HG03460 (cell line): Measurements from ENCODE around the gene HARS2.
"Not testable (repeated sequence)": the region's sequence is repeated elsewhere in the genome, so short reads cannot be mapped to it uniquely, and the experiment has no call there.

Experiments used
- ATAC-seq: cut with Tn5 transposase; IDR thresholded peaks from one replicate; pipeline ENCODE4 v1.9.1; 2021; ENCODE audit not compliant: unreplicated experiment

Gene HARS2

DNA sequence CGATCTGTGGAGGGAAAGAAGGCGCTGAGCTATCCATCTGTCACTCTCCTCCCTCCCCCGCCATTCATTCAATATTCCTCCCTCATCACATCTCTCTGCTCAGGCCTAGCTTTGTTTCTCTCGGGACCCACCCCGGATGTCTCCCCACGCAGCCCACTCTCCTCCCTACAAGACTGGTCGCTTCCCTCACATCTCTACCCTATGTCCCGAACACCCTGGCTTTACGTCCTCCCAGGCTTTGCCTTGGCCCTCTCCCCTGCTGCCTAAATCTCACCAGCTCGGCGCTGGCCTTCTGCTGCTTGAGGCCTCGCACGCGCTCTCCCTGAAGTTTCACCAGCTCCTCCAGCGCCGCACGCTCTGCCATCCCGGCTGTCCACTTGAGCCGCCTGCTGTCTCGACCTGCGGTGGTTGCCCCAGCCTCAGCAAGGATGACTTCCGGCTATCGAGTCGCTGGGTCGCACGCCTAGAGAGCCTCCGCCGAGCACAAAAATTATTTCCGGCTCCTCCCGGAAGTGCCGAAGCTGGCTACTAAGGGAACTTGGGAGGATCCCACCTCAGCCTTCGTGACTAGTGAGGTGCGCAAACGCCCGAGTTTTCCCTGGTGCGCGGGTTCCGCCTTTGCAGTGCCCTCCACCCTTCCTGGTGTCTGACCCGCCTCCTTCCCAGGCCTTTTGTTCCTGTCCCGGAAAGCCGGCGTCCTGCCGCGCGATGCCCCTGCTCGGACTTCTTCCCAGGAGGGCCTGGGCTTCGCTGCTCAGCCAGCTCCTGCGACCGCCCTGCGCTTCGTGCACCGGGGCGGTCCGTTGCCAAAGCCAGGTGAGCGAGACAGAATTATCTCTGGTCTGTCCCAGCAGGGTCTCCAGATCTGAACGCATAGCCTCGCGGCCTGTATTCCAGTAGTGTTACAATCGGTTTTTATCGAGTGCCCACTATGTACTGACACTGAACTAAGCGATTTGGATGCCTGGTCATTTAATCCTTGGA is at the start of gene HARS2, which contains the start of gene HARS1:
Gene HARS2, plus strand, starts transcription at position 515 of the 984 bp plus-strand sequence. Its CDS starts 194 bp downstream, at position 709.
Gene HARS1, minus strand, starts transcription at position 430 of the 984 bp plus-strand sequence. Its CDS starts 66 bp downstream, at position 364.
- peak; percentile 98 for ATAC-seq

GRCh38 chr5:140641716-140642115 is 49.5 kb upstream of the HARS2 start:
- no peak for ATAC-seq

GRCh38 chr5:140642718-140643117 is 48.5 kb upstream of the HARS2 start:
- no peak for ATAC-seq

DNA sequence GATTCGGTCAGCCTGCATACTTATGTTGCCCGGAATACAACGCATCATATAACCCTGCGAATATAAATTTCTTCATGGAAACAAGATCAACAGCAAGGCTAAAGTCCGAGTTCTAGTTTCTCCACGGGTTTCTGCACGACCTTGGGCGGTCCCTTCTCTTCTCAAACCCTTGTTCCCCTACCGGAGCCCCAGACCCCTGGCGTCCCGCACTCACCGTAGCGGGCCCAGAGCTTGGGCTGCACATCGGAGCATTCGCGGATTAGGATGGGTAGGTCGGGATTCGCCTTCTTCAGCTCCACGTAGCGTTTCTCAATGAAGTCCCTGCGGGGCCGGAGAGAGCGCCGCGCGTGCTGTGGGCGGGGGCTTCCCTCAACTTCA is 44.2 kb upstream of the HARS2 start:
- ATAC-seq: no peak

DNA sequence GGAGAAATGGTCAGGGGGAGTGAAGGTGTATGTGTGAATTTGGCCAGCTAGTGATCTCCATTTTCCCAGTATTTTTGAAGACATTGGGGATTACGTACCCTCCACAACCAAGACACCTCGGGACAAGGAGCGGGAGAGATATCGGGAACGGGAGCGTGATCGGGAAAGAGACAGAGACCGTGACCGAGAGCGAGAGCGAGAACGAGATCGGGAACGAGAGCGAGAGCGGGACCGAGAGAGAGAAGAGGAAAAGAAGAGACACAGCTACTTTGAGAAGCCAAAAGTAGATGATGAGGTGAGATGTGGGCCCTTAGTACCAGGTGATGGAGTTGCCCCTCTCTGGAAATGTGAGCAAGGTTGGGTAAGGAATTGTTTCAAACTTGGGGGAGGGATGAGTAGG is 32.4 kb upstream of the HARS2 start:
- ATAC-seq: no peak

DNA sequence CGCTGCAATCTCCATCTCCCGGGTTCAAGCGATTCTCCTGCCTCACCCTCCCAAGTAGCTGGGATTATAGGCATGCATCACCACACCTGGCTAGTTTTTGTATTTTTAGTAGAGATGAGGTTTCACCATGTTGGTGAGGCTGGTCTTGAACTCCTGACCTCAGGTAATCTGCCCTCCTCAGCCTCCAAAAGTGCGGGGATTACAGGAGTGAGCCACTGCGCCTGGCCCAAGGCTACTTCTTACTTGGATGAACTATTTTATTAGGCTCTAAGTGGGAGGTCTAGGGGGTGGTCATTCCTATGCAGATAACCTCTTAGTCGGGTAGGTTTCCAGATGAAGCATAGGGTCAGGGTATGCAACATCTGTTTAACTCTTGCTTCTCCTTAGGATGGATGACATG is 30.9 kb upstream of the HARS2 start:
- ATAC-seq: not testable (repeated sequence)

- no peak for ATAC-seq
These were observed 27.3 kb upstream of the HARS2 start for GRCh38 chr5:140664030-140664358.

- ATAC-seq: peak; percentile 97
These were observed 26.7 kb upstream of the HARS2 start, which contains the start of gene WDR55 for GRCh38 chr5:140664359-140665119. WDR55 (plus strand) TSS chr5:140664904; CDS start chr5:140664913, 9 bp downstream.

- ATAC-seq: not testable (repeated sequence)
These were observed 20.2 kb upstream of the HARS2 start for GRCh38 chr5:140671035-140671434.

DNA sequence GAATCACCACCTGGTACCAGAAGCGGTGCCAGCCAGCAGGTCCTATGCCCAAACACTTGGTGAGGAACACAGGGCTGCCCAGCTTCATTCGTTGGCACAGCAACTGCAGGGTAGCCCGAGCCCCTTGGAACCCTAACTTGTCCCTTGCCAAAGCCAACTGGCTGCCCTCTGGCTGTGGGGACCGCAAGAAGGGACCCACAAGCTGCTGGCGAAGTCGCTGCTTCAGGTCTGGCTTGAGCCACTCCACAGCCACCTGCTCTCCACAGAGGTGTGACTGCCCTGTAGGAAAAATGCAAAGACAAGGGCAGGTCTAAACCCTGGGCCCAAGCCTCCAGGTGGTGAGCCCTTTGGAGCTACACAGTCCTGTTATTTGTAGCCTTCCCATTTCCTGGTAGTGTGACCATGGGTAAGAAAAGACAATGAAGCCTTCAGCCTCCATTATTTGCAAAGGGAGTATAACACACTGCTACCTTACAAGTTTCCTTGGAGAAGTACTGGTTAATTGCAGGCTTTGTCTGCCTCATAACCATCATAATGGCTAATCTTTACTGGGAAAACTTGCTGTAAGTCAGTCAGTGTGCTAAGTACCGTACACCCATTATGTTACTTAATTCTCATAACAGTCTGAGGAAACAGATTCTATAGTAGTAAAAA is 19.7 kb upstream of the HARS2 start:
- no peak for ATAC-seq

DNA sequence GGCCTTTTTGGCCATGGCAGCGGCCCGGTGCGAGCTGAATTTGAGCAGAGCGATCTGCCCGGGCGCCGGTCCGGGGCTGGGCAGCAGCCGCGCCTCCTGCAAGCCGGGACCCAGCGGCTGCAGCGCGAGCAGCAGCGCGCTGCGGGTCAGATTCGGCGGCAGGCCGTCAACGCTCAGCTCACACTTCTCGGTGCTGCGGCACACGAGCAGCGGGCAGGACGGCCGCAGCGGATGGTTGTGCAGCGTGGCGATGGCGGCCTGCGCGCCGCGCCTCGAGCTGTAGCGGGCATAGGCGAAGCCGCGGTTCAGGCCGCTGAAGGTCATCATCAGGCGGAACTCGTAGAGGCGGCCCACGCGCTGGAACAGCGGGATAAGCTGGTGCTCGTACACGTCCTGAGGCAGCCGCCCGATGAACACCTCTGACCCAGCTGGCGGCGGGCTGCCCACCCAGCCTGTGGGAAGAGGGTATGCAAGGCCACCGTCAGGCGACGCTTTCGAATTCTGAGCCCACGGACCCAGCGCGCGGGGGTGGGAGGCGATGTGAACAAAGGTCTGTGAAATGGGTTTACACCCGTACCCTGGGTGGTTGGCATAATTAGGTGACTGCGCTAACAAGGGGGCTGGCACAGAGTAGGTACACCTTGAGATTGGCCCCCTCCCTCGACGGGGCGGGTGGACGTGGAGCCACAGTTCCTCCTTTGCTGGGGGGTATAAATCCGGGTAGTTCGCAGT is 18.6 kb upstream of the HARS2 start:
- ATAC-seq: no peak

DNA sequence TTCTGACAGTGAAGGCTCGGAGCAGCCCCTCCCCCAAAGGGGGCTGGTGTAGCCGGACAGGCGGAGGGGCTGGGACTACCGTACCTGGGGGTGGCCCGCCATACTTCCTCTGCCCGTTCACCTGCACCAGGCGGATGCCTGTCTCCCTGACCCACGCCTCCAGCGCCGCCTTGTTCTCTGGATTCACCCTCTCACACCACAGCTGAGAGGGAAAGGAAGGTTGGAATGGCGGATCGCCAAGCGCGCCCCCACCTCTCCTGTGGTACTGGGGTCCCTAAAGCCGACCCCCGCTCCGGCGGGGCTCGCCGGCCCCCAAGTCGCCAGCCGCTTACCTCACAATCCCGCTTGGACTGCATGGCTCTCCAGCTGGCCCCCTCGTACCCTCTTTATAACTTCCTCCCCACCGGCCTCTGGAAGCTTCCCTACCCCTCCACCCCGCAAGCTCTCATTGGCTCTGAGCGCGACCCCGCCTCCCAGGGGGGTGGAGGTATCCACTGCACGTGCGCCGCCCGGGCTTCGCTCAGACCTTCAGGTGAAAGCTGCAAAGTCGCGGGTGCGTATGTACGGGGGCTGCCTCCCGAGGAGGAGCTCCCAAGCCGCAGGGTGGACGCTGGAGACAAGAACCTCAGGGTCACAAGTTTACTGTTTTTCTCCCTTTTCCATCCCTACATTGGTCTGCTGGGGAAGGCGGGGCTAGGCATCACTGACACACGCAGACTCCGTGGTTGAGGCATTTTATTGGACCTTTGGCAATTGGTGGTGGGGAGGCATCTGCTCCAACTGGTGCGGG is 17.9 kb upstream of the HARS2 start, which contains the start of gene DND1:
Gene DND1, minus strand, starts transcription at position 390 of the 790 bp plus-strand sequence. Its CDS starts 34 bp downstream, at position 356.
- ATAC-seq: no peak

- ATAC-seq: no peak
These were observed 17.0 kb upstream of the HARS2 start for GRCh38 chr5:140674211-140674610.

- ATAC-seq: no peak
These were observed 16.6 kb upstream of the HARS2 start for GRCh38 chr5:140674629-140675028.

DNA sequence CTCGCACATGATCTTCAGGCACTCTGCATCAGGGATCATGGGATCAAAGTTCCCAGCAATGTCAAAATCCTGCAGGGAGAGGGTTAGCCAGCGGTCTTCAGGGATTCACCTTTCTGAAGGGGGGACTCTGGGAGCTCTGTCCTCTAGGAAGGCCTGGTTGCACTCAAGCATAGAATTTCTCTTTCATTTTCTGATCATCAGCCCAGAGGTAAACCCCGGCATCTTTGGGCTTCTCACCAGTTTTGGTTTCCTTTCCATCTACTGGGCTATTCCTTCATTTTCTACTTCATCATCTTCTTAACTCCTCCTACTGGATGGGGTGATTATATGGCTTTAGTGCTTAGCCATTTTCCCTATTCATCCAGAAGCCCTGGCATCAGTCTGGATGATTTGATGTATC is 13.3 kb upstream of the HARS2 start:
- peak; percentile 54 for ATAC-seq

GRCh38 chr5:140678993-140679392 is 12.3 kb upstream of the HARS2 start:
- no peak for ATAC-seq

- ATAC-seq: no peak
These were observed 801 bp upstream of the HARS2 start for GRCh38 chr5:140690376-140690932.

DNA sequence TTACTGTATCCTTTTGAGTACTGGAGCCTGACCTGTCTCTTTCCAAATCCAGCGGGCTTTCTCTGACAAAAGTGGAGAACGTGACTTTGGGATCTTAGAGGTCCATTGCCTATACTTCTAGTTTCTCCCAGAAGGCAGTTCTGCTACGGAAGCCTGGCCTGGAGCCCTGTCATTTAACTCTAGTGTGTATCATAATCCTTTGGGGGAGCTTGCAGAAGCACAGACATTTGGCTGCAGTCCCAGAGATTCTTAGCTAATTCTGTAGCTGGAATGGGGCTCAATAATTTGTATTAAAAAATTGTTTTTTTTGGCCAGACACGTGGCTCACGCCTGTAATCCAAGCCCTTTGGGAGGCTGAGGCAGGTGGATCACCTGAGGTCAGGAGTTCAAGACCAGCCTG is 3.0 kb downstream of the HARS2 start:
- no peak for ATAC-seq

GRCh38 chr5:140696891-140697492 is 5.7 kb downstream of the HARS2 start:
- ATAC-seq: no peak
